NCI-H2107 (cell line): ENCODE measurements around the gene CD3D.
A peak's percentile ranks its signal among the peaks of the same experiment; 100 is the strongest.

ENCODE experiments used
- DNase-seq: peaks from one replicate; lab custom pipeline; 2025; lab: John Stamatoyannopoulos, UW

CD3D gene

DNA sequence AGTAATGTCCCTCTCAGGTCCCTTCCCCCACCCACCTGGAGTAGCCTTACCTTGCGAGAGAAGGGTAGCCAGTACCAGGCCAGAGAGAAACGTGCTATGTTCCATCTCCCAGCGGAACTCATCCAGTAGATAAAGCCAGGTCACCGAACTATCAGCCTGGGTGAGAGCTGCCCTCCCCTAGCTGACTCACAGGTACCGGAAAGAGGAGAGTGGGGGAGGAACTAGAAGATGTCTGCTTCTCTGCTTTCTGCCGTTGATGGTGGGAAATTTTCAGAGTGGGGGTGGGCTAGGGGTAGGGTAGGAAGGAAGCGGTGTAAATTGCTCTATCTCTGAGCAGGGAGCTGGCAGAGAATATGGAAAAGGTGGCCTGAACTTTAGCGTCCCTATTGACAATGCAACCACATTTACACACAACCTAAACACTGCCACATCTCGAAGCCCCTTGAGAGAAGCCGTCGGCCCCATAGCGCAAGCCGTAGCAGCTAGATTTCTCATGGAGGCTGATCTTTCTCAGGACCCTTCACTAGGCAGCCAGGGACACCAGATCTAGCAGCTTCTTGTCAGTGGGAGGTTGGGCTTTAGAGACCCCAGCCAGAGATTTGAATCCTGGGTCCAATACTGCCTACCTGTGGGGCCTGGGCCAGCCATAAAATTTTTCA lies at the start of gene CD3D:
Gene CD3D, minus strand, starts transcription at position 203 of the 659 bp plus-strand sequence. Its CDS starts 98 bp downstream, at position 105.
- no peak for DNase-seq

DNA sequence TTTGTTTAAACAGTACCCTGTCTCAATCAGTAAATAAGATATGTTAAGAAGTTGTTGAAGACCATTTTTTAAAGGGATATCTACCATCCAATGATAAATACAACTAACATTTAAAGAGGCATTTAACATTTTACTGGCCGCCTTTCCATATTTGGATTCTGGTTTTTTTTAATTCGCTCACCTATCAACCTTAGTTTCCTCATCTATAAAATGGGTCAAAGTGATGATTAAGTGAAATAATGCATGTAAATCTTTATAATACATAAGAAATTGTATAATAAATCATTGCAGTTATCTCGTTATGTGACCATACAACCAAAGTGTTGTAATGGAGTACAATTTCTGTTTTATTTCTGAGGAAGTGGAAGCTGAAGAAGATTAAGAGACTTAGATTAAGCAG lies 41.2 kb upstream of the CD3D start:
- DNase-seq: no peak

DNA sequence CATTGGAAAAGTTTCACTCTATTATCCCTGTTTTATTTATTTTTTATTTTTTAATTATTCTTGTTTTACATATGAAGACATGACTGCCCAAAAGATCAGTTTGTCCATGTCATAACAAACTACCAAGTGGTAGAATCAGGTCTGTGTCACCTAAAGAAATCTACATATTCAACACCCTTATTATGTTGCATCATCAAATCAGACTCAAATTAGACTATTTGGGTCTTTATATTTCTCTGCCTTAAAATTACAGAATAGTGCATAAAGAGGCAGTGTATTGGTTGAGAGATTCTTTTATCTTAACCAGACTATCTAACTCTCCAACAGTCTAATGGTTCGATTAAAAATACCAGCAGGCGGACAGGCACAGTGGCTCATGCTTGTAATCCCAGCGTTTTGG lies 40.4 kb upstream of the CD3D start:
- no peak for DNase-seq

DNA sequence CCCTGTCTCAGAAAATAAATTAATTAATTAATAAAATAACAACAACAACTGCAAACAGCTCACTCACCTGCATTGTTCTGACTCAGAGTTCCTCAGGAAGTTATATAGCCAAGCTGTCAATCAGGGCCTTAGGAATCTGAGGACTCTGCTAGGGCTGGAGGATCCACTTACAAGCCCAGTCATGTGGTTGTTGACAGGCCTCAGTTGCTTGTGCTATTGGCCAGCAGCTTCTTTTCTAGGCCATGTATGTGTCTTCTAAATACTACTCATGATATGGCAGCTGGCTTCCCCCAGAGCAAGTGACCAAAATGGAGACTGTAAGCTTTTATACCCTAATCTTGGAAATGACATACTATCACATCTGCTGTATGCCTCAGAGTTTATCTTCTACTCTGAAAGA lies 38.1 kb upstream of the CD3D start:
- no peak for DNase-seq

DNA sequence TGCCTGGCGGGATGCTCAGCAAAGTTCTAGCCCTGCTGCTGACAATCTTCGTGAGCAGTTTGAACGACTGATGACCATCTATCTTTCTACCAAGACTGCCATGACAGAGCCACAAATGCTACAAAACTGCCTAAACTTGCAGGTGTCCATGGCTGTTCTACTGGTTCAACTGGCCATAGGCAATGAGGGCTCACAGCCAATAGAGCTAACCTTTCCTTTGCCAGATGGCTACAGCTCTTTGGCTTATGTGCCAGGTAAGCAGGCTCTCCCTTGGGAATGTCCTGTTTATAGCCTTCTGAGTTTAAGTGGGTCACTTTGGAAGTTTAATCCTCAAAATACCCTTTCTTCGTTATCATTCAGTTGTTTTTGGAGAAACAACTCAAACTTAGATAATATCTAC lies 37.0 kb upstream of the CD3D start:
- no peak for DNase-seq

DNA sequence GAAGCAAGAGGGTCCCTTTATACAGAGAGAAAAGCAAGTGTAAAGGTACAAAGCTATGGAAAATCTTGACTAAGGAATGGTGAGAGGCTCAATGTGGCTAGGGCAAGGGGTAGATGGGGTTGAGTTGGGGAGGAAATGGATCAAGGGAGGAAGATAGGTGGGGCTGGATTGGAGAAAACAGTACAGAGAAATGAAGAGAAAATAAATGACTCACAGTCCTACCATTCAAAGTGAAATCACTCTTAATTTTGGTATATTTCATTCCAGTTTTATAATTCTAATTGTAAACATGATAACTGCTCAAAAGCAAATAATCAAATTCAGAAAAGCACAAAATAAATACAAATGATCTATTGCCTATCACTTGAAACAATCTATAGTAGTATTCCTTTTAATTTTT lies 33.5 kb upstream of the CD3D start:
- DNase-seq: no peak

DNA sequence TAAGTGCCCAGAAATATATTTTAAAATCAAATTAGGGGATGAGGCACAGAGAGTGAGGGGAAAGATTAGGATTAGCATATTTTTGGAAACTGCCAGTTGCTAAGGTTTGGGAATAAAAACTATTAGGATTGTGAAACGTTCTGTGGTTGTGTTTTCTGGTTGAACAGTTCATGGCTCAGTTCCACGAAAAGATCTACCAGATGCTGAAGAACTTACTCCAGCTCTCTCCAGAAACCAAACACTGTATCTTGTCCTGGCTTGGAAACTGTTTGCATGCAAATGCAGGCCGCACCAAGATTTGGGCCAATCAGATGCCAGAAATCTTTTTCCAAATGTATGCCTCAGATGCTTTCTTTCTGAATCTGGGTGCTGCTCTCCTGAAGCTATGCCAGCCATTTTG lies 32.2 kb upstream of the CD3D start:
- DNase-seq: no peak

DNA sequence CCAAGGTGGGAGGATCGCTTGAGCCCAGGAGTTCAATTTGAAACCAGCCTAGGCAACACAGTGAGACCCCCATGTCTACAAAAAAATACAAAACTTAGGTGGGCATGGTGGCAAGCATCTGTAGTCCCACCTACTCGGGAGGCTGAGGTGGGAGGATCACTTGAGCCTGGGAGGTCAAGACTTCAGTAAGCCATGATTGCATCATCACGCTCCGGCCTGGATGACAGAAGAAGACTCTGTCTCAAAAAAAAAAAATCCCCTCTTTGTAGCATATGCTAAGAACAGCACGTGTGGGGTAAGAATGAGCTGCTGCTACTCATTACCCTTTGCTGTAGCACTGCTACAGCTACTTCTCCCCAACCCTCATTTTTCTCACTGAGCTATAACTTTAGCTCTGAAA lies 31.4 kb upstream of the CD3D start:
- DNase-seq: no peak

DNA sequence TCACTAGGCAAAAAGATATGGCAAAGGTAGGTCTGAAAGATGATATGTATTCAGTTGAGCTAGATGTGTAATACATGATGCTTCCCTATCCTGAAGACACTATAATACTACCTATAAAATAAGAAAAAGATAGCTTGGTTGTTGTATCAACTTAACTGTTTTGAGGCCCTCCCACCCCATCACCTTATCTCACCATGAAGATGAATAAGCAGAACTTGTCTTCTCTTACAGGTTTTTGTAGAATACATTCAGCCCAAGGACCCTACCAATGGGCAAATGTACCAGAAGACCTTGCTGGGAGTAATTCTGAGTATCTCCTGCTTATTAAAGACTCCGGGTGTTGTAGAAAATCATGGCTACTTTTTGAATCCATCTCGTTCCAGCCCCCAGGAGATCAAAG lies 30.8 kb upstream of the CD3D start:
- DNase-seq: no peak

DNA sequence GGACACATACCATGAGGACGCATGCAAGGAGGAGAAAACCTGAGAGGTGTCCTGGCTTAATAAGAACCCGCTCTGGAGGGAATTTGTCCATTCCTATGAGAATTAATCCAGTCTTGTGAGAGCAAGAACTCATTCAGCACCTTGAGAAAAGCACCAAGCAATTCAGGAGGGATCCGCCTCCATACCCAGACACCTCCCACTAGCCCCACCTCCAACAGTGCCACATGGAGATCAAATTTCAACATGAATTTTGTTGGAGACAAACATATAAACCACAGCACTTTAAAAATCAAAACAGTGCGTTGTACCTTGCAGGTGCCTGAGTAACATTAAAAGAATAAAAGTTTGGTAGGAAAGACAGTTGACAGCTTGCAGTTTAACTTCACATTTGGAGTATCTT lies 28.3 kb upstream of the CD3D start:
- DNase-seq: no peak

DNA sequence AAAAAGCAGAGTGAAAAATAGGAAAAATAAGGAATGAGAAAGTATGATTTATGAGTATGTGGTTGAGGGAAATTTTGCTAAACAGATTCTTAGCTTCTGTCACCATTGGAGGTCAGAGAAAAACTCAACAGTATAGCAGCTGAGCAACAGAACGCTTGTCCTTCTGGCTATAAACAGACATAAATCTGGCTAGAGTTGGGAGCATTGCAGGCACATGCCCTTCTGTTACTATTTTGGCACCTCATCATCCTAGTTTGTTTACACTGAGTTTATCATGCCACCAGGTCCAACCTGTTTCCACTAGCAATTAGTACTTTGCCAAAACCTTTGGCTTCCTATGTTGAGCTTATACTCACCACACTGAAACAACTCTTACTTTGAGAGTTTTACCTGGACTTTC lies 23.8 kb upstream of the CD3D start:
- no peak for DNase-seq

DNA sequence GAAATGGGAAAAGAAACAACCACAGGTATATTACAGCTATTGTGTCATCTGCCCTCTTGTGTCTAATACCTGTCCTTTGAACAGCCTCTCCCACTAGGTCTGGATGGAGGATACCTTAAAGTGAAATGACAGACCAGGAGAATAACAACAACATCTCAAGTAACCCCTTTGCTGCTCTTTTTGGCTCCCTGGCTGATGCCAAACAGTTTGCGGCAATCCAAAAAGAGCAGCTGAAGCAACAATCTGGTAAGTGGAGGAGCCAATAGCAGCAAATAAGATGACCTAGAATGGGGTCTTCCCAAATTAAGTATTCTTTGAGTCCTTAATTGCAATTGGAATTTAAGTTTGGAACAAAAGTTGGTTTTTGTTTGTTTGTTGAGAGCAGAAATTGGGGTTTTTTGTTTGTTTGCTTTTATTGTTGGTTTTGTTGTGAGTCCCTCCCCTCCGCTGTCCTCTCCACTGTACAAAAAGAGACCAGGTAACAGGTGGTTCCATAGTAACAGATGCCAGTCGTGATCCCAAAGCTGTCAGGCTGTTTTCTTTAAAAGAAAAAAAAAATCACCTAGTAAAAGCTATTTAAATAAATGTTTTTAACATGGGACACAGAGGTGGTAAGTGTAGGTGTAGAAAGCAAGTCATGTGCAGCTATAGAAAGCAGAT lies 22.6 kb upstream of the CD3D start:
- DNase-seq: no peak

DNA sequence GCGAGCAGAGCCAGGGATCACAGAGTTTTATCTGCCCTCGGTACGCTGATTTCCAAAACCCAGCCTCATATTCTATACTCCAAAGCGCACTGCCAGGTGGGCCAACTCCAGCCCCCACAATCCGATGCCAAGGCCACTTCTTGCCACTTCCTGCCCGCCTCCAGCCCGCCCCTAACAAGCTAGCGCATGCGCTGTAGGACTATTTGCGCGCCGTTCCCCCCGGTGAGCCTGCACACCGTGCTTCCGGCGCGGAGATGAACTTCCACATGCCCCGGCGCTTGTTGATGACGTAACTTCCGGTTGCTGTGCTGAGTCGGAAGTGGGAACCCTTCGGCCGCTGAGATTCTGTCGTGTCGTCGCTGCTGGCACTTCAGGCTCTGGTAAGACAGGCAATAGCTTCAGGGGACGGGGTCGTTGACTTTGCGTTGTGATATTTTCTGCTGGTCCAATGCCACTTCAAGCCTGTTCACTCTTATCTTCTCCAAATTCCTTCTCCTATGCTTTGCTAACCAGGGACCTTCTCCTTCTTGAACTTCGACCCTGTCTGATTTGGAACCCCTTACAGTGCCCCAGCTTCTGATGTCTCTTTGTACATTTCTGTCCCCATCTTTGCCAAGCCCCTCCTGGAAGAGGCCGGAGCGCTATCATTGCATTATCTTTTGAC lies 16.9 kb upstream of the CD3D start, which contains the start of gene UBE4A:
Gene UBE4A, plus strand, starts transcription at position 306 of the 664 bp plus-strand sequence. CDS start 5,481 bp downstream, outside the sequence.
- DNase-seq: peak; percentile 89

DNA sequence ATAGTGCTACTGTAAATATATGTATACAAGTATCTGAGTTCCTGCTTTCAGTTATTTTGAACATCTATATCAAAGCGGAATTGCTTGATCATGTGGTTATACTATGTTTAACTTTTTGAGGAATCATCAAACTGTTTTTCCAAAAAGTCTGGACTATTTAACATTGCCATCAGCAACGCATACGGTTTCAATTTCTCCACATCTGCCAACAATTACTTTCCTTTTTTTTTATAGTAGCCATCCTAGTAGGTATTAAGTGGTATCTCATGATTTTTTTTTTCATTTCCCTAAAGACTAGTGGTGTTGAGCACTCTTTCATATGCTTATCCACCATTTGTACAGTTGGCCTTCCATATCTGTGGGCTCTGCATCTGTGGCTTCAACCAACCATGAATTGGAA lies 15.6 kb upstream of the CD3D start:
- DNase-seq: no peak

DNA sequence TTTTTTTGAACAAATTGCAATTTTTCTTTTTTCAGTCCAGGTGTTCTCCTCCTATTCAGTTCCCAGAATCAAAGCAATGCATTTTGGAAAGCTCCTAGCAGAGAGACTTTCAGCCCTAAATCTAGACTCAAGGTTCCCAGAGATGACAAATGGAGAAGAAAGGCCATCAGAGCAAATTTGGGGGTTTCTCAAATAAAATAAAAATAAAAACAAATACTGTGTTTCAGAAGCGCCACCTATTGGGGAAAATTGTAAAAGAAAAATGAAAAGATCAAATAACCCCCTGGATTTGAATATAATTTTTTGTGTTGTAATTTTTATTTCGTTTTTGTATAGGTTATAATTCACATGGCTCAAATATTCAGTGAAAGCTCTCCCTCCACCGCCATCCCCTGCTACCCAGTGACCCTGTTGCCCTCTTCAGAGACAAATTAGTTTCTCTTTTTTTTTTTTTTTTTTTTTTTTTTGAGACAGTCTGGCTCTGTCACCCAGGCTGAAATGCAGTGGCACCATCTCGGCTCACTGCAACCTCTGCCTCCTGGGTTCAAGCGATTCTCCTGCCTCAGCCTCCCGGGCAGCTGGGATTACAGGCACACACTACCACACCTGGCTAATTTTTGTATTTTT lies 10.7 kb upstream of the CD3D start:
- no peak for DNase-seq

DNA sequence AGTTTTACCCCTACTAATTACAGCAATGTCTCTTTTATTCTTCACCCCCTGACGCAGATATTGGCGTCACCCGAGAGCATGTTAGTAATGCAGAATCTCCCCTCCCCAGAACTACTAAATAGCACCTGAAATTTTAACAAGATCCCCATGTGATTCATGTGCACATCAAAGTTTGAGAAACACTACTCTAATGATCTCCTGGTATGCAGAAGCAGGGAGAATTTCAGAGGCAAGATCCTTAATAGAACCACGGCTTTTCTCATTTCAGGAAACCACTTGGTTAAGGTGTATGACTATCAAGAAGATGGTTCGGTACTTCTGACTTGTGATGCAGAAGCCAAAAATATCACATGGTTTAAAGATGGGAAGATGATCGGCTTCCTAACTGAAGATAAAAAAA lies 7.0 kb upstream of the CD3D start:
- no peak for DNase-seq

DNA sequence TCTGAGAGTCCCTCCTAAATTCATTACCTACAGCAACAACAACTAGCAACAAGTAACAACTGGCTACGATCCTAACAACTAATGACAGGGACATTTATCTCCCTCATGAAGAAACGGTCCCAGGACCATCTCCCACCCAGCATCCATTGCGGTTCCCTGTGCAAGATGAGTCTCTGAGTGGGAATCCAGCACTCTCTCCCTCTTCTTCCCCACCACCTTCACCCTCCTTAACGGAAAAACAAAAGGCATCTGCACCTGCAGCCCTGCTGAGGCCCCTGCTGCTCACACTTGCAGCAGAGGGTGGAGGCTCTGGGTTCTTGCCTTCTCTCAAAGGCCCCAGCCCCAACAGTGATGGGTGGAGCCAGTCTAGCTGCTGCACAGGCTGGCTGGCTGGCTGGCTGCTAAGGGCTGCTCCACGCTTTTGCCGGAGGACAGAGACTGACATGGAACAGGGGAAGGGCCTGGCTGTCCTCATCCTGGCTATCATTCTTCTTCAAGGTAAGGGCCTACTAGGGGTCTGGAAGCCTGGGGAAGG lies 1.5 kb upstream of the CD3D start, which contains the start of gene CD3G:
Gene CD3G, plus strand, starts transcription at position 364 of the 535 bp plus-strand sequence. Its CDS starts 80 bp downstream, at position 444.
- no peak for DNase-seq

DNA sequence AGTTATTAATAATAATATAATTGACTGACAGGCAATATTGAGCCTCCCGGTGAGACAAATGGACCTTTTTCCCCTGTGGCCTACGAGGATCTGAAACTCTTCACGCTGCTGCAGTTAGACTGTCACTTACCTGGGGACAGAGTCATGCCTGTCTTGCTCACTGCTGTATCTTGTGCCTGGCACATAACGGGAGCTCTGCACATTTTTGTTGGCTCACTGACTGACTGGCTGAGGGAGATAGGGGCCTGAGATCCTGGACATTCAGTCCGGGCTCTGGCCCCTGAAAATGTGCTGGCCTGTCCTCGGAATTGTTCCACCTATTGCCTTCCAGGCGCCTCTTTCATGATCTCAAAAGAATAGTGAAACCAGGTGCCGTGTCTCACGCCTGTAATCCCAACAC lies 743 bp upstream of the CD3D start:
- no peak for DNase-seq

DNA sequence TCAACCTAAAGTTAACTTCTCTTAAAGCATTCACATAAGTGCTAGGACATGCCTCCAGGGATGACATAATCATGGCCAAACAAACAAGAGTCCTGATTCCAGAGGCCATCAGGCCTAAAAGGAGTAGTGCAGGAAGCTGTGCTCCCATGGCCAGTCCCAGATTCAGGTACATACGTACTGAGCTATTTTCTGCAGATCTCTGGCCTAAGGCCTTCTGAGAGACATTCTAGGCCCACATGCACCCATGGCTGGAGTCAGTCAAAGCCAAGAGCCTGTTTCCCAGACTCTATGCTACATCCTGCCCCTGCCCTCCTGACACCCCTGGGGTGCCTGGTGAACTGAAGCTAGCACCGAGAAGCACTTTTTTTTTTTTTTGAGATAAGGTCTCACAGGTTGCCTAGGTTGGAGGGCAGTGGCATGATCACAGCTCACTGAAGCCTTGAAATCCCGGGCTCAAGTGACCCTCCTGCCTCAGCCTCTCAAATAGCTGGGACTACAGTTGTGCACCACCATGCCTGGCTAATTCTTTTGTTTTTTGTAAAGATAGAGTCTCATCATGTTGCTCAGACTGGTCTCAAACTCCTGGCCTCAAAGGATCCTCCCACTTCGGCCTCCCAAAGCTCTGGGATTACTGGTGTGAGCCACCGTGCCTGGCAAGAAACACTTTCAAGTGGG lies 553 bp downstream of the CD3D start:
- no peak for DNase-seq

DNA sequence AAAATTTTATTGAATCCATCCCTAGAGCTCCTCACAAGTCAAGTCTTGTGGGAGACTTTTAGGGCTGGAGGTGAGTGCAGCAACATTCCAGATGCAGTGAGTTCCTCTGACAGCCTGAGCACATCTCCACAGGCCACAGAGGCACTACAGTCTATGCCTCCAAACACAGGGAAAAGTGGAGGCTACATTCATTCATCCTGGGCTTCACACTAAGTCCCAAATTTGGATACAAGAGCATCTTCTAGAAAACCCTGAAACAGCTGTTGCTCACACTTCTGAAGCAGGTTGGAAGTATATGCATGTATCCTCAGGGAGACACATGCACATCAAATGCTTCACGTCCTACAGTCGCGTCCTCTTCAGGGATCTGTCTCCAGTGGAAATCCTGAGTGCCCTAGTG lies 1.2 kb downstream of the CD3D start:
- no peak for DNase-seq

DNA sequence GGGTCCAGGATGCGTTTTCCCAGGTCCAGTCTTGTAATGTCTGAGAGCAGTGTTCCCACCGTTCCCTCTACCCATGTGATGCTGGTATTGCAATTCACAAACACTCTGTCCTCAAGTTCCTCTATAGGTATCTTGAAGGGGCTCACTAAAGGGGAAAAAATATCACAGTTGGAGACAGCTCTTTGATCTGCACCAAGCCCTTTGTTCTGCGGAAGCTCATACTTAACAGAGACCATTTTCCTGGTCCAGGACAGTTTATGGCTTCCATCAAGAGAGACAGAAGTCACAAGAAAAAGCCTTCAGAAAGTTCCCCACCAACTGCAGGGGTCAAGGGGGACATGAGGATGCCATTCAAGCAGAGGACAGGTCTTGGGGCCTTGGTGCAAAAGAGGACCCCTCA lies 2.1 kb downstream of the CD3D start:
- no peak for DNase-seq
